Upper lobe of left lung (tissue), 6 donors: ENCODE measurements around the gene ANO2. TPM values are rescaled to one million over a fixed set of nuclear protein-coding genes. Genes with fewer than 3 reads are reported as not detected.

Experiments used
- ATAC-seq, 2 donors: fragments of 200-7000 bp; cut with Tn5 transposase; one replicate each; pipeline ENCODE4 v1.9.1; 2022; ENCODE audit warnings: mild to moderate bottlenecking in 2 of 2, moderate library complexity in 2 of 2; ENCODE audit not compliant: low FRiP score in 2 of 2
- DNase-seq, 2 donors: peaks; one replicate each; pipeline ENCODE4 v3.0.0-alpha.2; 2019 to 2020
- H3K27ac ChIP-seq, 4 donors: fragments of 200-600 bp; sonication (generic); one replicate each; pipeline ENCODE4 v1.5.1; 2016 to 2019
- H3K27me3 ChIP-seq, 4 donors: fragments of 200-600 bp; sonication (generic); one replicate each; pipeline ENCODE4 v1.5.1; 2017 to 2019
- H3K36me3 ChIP-seq, 4 donors: fragments of 200-600 bp; sonication (generic); one replicate each; pipeline ENCODE4 v1.5.1; 2016 to 2019
- H3K4me1 ChIP-seq, 4 donors: fragments of 200-600 bp; sonication (generic); one replicate each; pipeline ENCODE4 v1.5.1; 2018 to 2019
- H3K4me3 ChIP-seq, 4 donors: fragments of 200-600 bp; sonication (generic); one replicate each; pipeline ENCODE4 v1.5.1; 2017 to 2019; ENCODE audit warnings: mild to moderate bottlenecking in 2 of 4, moderate library complexity in 1 of 4
- H3K9me3 ChIP-seq, 4 donors: fragments of 200-600 bp; sonication (generic); one replicate each; pipeline ENCODE4 v1.5.1; 2018 to 2019
- CTCF ChIP-seq, 6 experiments: fragments of 450-650 bp in 4 of 6; fragments of 200-600 bp in 2 of 6; sonication (generic) in 2 of 6; IDR thresholded peaks; one replicate each; pipeline ENCODE4 v1.5.1; 2016 to 2019; ENCODE audit warnings: antibody characterized with exemption in 6 of 6
- EP300 ChIP-seq, 4 donors: sonication (generic); formaldehyde crosslinking; IDR thresholded peaks; one replicate each; pipeline ENCODE4 v1.5.1; 2017; ENCODE audit warnings: antibody characterized with exemption in 4 of 4, control low read depth in 2 of 4
- POLR2A ChIP-seq, 4 donors: fragments of 450-650 bp; IDR thresholded peaks; one replicate each; pipeline ENCODE4 v1.5.1; 2016 to 2017; ENCODE audit warnings: antibody characterized with exemption in 4 of 4, mild to moderate bottlenecking in 2 of 4
- POLR2AphosphoS5 ChIP-seq, 2 donors: sonication (generic); formaldehyde crosslinking; IDR thresholded peaks; one replicate each; pipeline ENCODE4 v1.5.1; 2017; ENCODE audit warnings: antibody characterized with exemption in 2 of 2
- WGBS, 2 donors: methylation state at CpG; one replicate each; pipeline ENCODE4 v1.1.5; 2017 to 2018; 5-methylcytosine and 5-hydroxymethylcytosine counted together
- total RNA-seq, 6 donors: library from RNA; depleted of rRNA in 4 of 6; stranded (reverse); fragments of >200 nt in 4 of 6; gene quantifications; one replicate each; pipeline versions ENCODE4 v1.1.0 to v1.2.1, GENCODE V29; 2016 to 2021
- donor health status: DM: no; HTN: no; CAD: no; lungs with moderate emphysema.
- donor health status: DM: no; HTN: yes; CAD: no; lungs with severe emphysema.

ANO2 gene
- total RNA-seq, 6 donors from 2014 or later = 4.4 to 78.6 (median 17.5) TPM

- no peaks in the 10 kb centered on the region for H3K9me3 ChIP-seq
- H3K27me3 ChIP-seq = no peaks in the 10 kb centered on the region
- no peaks in the 10 kb centered on the region for H3K4me1 ChIP-seq
- no peak overlapping the region for H3K27ac ChIP-seq
- TF ChIP-seq POLR2AphosphoS5 (IDR thresholded peaks at IDR 0.05) (no peak), CTCF (IDR thresholded peaks at IDR 0.05) (no peak), EP300 (IDR thresholded peaks at IDR 0.05) (no peak), POLR2A (IDR thresholded peaks at IDR 0.05) (no peak)
- H3K4me3 ChIP-seq = no peak overlapping the region
- DNase-seq = no peak
- ATAC-seq = no peak
- 66 to 78% methylated on average over 3 of the region's 3 CpGs for WGBS, 2 donors
- peaks cover 0 to 5% (median 0%) of the 10 kb centered on the region in 4 donors for H3K36me3 ChIP-seq
Observed at GRCh38 chr12:5784462-5785130, 160.5 kb downstream of the ANO2 start.

GRCh38 chr12:5783289-5783920 is 161.7 kb downstream of the ANO2 start:
- Histone ChIP-seq H3K27ac (no peak overlapping the region), H3K27me3 (no peaks in the 10 kb centered on the region), H3K4me1 (peaks cover 0 to 2% (median 0%) of the 10 kb centered on the region in 4 donors), H3K36me3 (no peaks in the 10 kb centered on the region), H3K9me3 (no peaks in the 10 kb centered on the region), H3K4me3 (no peak overlapping the region)
- 82 to 83% methylated on average over 4 of the region's 4 CpGs for WGBS, 2 donors
- TF ChIP-seq CTCF (IDR thresholded peaks at IDR 0.05) (no peak), POLR2AphosphoS5 (IDR thresholded peaks at IDR 0.05) (no peak), EP300 (IDR thresholded peaks at IDR 0.05) (no peak), POLR2A (IDR thresholded peaks at IDR 0.05) (no peak)
- DNase-seq = no peak
- ATAC-seq = no peak

GRCh38 chr12:5780536-5780935 is 164.5 kb downstream of the ANO2 start:
- Histone ChIP-seq H3K4me1 (peaks cover 0 to 2% (median 0%) of the 10 kb centered on the region in 4 donors), H3K27me3 (no peaks in the 10 kb centered on the region), H3K9me3 (no peaks in the 10 kb centered on the region), H3K27ac (no peak overlapping the region), H3K36me3 (no peaks in the 10 kb centered on the region), H3K4me3 (no peak overlapping the region)
- WGBS, 2 donors = 37 to 39% methylated on average over 8 of the region's 8 CpGs
- ATAC-seq (no peak), DNase-seq (no peak)
- TF ChIP-seq EP300 (IDR thresholded peaks at IDR 0.05) (no peak), POLR2A (IDR thresholded peaks at IDR 0.05) (no peak), POLR2AphosphoS5 (IDR thresholded peaks at IDR 0.05) (no peak)

GRCh38 chr12:5779401-5779800 is 165.7 kb downstream of the ANO2 start:
- Histone ChIP-seq H3K9me3 (no peaks in the 10 kb centered on the region), H3K36me3 (no peaks in the 10 kb centered on the region), H3K4me1 (peaks cover 0 to 2% (median 0%) of the 10 kb centered on the region in 4 donors), H3K27ac (no peak overlapping the region), H3K4me3 (no peak overlapping the region), H3K27me3 (no peaks in the 10 kb centered on the region)
- DNase-seq (no peak), ATAC-seq (no peak)
- 89 to 92% methylated on average over 5 of the region's 5 CpGs for WGBS, 2 donors
- no peak for TF ChIP-seq CTCF (IDR thresholded peaks at IDR 0.05)
- TF ChIP-seq POLR2AphosphoS5 (IDR thresholded peaks at IDR 0.05) = no peak
- TF ChIP-seq POLR2A (IDR thresholded peaks at IDR 0.05) = no peak
- no peak for TF ChIP-seq EP300 (IDR thresholded peaks at IDR 0.05)

GRCh38 chr12:5778821-5779220 is 166.2 kb downstream of the ANO2 start:
- no peak for ATAC-seq

More at GRCh38 chr12:5778821-5779220, 166.2 kb downstream of the ANO2 start:
- H3K4me3 ChIP-seq = no peak overlapping the region
- H3K27me3 ChIP-seq = no peaks in the 10 kb centered on the region
- no peaks in the 10 kb centered on the region for H3K9me3 ChIP-seq
- no peak for DNase-seq
- TF ChIP-seq CTCF (IDR thresholded peaks at IDR 0.05) = no peak
- no peak for TF ChIP-seq POLR2A (IDR thresholded peaks at IDR 0.05)
- H3K27ac ChIP-seq = no peak overlapping the region
- H3K4me1 ChIP-seq = peaks cover 0 to 2% (median 0%) of the 10 kb centered on the region in 4 donors
- no peaks in the 10 kb centered on the region for H3K36me3 ChIP-seq
